GM13976 (cell line): ENCODE results near the gene DAZAP1.

ENCODE experiments used
- DNase-seq: peaks from one replicate; pipeline ENCODE4 v3.0.0; 2012; ENCODE audit warnings: low spot score
- in situ Hi-C: fragments of 300-500 bp; cut with MboI; formaldehyde crosslinking; loops from one replicate; pipeline ENCODE4 v1.12.0; 2022; ENCODE audit warnings: low sequenced_read_pairs, mixed read lengths, inconsistent platforms; ENCODE audit not compliant: unreplicated experiment
- TF ChIP-seq, protein P1 (sequence below): IDR thresholded peaks from 2 replicates; pipeline ENCODE4 v1.5.1; 2012; ENCODE audit warnings: borderline replicate concordance, mild to moderate bottlenecking; ENCODE audit not compliant: insufficient read depth; ENCODE audit errors: extremely low read depth, missing control alignments, control extremely low read depth

DAZAP1 gene

DNA sequence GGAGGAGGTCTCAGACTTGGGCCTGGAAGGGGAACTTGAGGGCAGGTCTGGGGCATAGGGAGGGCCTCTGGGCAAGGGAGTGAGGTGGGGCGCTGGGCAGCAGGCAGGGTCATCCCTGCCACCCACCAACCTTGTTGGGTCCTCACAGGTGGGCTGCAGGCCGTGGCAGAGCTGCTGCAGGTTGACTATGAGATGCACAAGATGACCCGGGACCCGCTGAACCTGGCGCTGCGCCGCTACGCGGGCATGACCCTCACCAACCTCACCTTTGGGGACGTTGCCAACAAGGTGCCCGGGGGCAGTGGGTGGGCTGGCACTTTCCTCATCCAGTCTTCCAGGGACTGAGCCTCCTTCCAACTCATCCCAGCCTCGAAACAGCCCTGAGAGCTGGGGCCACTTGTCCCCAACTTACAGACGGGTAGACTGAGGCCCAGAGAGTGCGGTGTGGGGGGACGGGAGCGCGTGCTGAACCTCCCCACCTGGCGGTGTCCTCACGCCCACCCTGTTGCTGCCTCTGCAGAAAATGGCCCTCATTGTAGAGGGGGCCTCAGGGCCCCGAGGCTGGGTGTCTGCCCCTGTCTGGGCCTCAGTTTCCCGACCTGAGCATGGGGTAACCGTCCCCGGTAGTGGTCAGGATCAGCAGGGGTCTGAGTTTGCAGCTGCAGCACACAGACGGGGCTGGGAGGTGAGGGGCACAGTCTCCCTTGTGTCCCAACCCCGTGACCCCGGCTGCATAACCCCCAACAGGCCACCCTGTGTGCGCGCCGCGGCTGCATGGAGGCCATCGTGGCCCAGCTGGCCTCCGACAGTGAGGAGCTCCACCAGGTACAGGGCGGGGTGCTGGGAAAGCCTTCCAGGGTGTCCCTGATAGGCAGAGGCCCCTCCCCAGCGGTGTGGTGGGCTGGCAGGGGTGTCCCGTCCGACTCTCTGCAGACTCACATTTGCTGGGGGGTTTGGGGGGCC, 52.9 kb downstream of the DAZAP1 start:
- in situ Hi-C loops: no loop called here
- DNase-seq: no peak
- TF ChIP-seq, protein P1, sequence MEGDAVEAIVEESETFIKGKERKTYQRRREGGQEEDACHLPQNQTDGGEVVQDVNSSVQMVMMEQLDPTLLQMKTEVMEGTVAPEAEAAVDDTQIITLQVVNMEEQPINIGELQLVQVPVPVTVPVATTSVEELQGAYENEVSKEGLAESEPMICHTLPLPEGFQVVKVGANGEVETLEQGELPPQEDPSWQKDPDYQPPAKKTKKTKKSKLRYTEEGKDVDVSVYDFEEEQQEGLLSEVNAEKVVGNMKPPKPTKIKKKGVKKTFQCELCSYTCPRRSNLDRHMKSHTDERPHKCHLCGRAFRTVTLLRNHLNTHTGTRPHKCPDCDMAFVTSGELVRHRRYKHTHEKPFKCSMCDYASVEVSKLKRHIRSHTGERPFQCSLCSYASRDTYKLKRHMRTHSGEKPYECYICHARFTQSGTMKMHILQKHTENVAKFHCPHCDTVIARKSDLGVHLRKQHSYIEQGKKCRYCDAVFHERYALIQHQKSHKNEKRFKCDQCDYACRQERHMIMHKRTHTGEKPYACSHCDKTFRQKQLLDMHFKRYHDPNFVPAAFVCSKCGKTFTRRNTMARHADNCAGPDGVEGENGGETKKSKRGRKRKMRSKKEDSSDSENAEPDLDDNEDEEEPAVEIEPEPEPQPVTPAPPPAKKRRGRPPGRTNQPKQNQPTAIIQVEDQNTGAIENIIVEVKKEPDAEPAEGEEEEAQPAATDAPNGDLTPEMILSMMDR: no peak

GRCh38 chr19:1461862-1462261, 54.5 kb downstream of the DAZAP1 start:
- TF ChIP-seq, protein P1: no peak
- in situ Hi-C loops: no loop called here
- no peak for DNase-seq

DNA sequence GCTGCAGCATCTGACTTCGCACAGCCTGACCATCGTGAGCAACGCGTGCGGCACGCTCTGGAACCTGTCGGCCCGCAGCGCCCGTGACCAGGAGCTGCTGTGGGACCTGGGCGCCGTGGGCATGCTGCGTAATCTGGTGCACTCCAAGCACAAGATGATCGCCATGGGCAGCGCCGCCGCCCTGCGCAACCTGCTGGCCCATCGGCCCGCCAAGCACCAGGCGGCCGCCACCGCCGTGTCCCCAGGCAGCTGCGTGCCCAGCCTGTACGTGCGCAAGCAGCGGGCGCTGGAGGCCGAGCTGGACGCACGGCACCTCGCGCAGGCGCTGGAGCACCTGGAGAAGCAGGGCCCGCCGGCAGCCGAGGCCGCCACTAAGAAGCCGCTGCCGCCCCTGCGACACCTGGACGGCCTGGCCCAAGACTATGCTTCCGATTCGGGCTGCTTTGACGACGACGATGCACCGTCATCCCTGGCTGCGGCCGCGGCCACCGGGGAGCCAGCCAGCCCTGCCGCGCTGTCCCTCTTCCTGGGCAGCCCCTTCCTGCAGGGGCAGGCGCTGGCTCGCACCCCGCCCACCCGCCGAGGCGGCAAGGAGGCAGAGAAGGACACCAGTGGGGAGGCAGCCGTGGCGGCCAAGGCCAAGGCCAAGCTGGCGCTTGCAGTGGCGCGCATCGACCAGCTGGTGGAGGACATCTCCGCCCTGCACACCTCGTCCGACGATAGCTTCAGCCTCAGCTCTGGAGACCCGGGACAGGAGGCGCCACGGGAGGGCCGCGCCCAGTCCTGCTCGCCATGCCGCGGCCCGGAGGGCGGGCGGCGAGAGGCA, 58.0 kb downstream of the DAZAP1 start:
- in situ Hi-C loops: no loop called here
- TF ChIP-seq, protein P1: peak; percentile 48
- no peak for DNase-seq

DNA sequence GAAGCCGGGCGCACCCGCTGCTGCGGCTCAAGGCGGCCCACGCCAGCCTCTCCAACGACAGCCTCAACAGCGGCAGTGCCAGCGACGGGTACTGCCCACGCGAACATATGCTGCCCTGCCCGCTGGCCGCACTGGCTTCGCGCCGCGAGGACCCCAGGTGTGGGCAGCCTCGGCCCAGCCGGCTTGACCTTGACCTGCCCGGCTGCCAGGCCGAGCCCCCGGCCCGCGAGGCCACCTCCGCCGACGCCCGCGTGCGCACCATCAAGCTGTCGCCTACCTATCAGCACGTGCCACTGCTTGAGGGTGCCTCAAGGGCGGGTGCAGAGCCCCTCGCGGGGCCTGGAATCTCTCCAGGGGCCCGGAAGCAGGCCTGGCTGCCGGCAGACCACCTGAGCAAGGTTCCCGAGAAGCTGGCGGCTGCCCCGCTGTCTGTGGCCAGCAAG, 58.7 kb downstream of the DAZAP1 start:
- TF ChIP-seq, protein P1: no peak
- in situ Hi-C loops: no loop called here
- no peak for DNase-seq

- TF ChIP-seq, protein P1: no peak
- in situ Hi-C loops: no loop called here
- no peak for DNase-seq
Measured at GRCh38 chr19:1466461-1467214, 59.3 kb downstream of the DAZAP1 start.

GRCh38 chr19:1467215-1467489, 59.8 kb downstream of the DAZAP1 start:
- no peak for DNase-seq
- in situ Hi-C loops: no loop called here
- TF ChIP-seq, protein P1: no peak
